PC-3 (cell line): ENCODE measurements around the gene BAG3. TPM values are rescaled to one million over a fixed set of nuclear protein-coding genes. Genes with fewer than 3 reads are reported as not detected.

ENCODE experiments used
- ATAC-seq: fragments of 200-7000 bp; cut with Tn5 transposase; 2 replicates; pipeline ENCODE4 v1.9.1; 2020; ENCODE audit warnings: mild to moderate bottlenecking, moderate library complexity
- BruUV-seq: library from RNA; stranded (reverse); fragments of 400-500 nt; replicated peaks from 2 replicates; lab custom pipeline; 2021; lab: Mats Ljungman, UMichigan
- CTCF ChIA-PET: fragments of 300-600 bp; sonication (Branson Sonifier 250); formaldehyde crosslinking; loops from one replicate; lab custom pipeline; 2022; ENCODE audit warnings: antibody characterized with exemption; lab: Charles Lee
- POLR2A ChIA-PET: fragments of 300-600 bp; sonication (Branson Sonifier 250); formaldehyde crosslinking; loops from one replicate; lab custom pipeline; 2022; ENCODE audit warnings: antibody characterized with exemption; ENCODE audit not compliant: unreplicated experiment; lab: Charles Lee
- DNase-seq: peaks from one replicate; pipeline ENCODE4 v3.0.0-alpha.2; 2015
- H2AFZ ChIP-seq: fragments of 300-600 bp; sonication (generic); 2 replicates; pipeline ENCODE4 v1.6.0; 2016; ENCODE audit warnings: antibody characterized with exemption, low read length
- H3F3A ChIP-seq: fragments of 300-600 bp; sonication (generic); one replicate; pipeline ENCODE4 v1.6.0; 2017; ENCODE audit warnings: antibody characterized with exemption, low read length, control low read depth, mild to moderate bottlenecking; ENCODE audit not compliant: unreplicated experiment
- H3K27ac ChIP-seq: fragments of 300-600 bp; sonication (generic); 2 replicates; pipeline ENCODE4 v1.5.1; 2016; ENCODE audit warnings: mild to moderate bottlenecking, low read length
- H3K27me3 ChIP-seq: fragments of 300-600 bp; sonication (generic); 2 replicates; pipeline ENCODE4 v1.6.1; 2016; ENCODE audit warnings: low read length, mixed read lengths
- H3K36me3 ChIP-seq: fragments of 300-600 bp; sonication (generic); 2 replicates; pipeline ENCODE4 v1.6.1; 2016; ENCODE audit warnings: low read depth, mixed run types, low read length, mixed read lengths
- H3K4me1 ChIP-seq: fragments of 300-600 bp; sonication (generic); 2 replicates; pipeline ENCODE4 v1.5.1; 2016; ENCODE audit warnings: low read length; ENCODE audit not compliant: insufficient read depth
- H3K4me2 ChIP-seq: fragments of 300-600 bp; sonication (generic); 2 replicates; pipeline ENCODE4 v1.6.0; 2016; ENCODE audit warnings: low read length
- H3K4me3 ChIP-seq: fragments of 300-600 bp; sonication (generic); 2 replicates; pipeline ENCODE4 v1.5.1; 2016; ENCODE audit warnings: mild to moderate bottlenecking, low read length, mixed read lengths
- H3K79me2 ChIP-seq: fragments of 300-600 bp; sonication (generic); 2 replicates; pipeline ENCODE4 v1.6.1; 2017; ENCODE audit warnings: low read length, mixed read lengths
- H3K9ac ChIP-seq: fragments of 300-600 bp; sonication (generic); 2 replicates; pipeline ENCODE4 v1.6.0; 2016; ENCODE audit warnings: mild to moderate bottlenecking, low read length
- H3K9me2 ChIP-seq: fragments of 300-600 bp; sonication (generic); replicated peaks from 2 replicates; pipeline ENCODE4 v1.6.1; 2016; ENCODE audit warnings: mixed run types, low read length, mixed read lengths
- H3K9me3 ChIP-seq: fragments of 300-600 bp; sonication (generic); 2 replicates; pipeline ENCODE4 v1.6.1; 2016; ENCODE audit warnings: low read length, mixed read lengths
- H4K20me1 ChIP-seq: fragments of 300-600 bp; sonication (generic); 2 replicates; pipeline ENCODE4 v1.6.1; 2016; ENCODE audit warnings: low read length, mixed read lengths
- EZH2 ChIP-seq: fragments of 300-600 bp; sonication (generic); IDR thresholded peaks from one replicate; pipeline ENCODE4 v1.6.1; 2017; ENCODE audit warnings: antibody characterized with exemption, mild to moderate bottlenecking, low read length; ENCODE audit not compliant: unreplicated experiment
- EZH2phosphoT487 ChIP-seq: fragments of 300-600 bp; sonication (generic); IDR thresholded peaks from 2 replicates; pipeline ENCODE4 v1.6.1; 2018; ENCODE audit warnings: mild to moderate bottlenecking, antibody characterized with exemption, low read length, borderline replicate concordance
- intact Hi-C: fragments of 100-400 bp; cut with micrococcal nuclease; formaldehyde crosslinking; loops from 2 replicates; pipeline ENCODE4 v1.9.0; 2023
- total RNA-seq: library from RNA; depleted of rRNA; stranded (reverse); fragments of >200 nt; gene quantifications from 2 replicates; pipeline ENCODE4 v1.2.3, GENCODE V29; 2014
- TF ChIP-seq, protein P1 (sequence below): fragments of 300-600 bp; sonication (generic); conservative IDR thresholded peaks from 2 replicates; pipeline ENCODE4 v1.5.1; 2017; ENCODE audit warnings: antibody characterized with exemption, low read depth, mild to moderate bottlenecking, low read length

Gene BAG3
- total RNA-seq, 1 experiment from 2014 or later = 47.1 TPM

DNA sequence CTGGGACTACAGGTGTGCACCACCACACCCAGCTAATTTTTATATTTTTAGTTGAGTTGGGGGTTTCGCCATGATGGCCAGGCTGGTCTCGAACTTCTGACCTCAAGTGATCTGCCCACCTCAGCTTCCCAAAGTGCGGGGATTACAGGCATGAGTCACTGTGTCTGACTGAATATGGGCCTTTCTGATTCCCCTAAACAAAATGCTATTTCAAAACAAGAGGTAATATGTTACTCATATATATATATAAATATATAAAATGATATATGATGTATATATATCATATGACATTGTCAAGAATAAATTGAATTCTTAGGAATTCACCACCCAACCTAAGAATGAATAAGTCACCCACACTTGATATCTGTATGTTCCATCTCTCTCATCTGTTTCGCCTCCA lies 41.7 kb upstream of the BAG3 start:
- no peaks in the 10 kb centered on the region for H3K9me2 ChIP-seq
- no peak overlapping the region for H3K4me2 ChIP-seq
- H3F3A ChIP-seq = no peaks in the 10 kb centered on the region
- H3K27ac ChIP-seq = no peak overlapping the region
- no TSS peak for BruUV-seq
- H3K79me2 ChIP-seq = no peaks in the 10 kb centered on the region
- H2AFZ ChIP-seq = no peak overlapping the region
- H3K4me1 ChIP-seq = peaks cover 5% of the 10 kb centered on the region; the same call in 1 of the 2 replicates
- H3K9ac ChIP-seq = no peak overlapping the region
- intact Hi-C loops = loop anchor here (2.0 kb wide), 1 partner anchor 41 kb away; the partner anchor contains the start of gene BAG3
- CTCF ChIA-PET = no interaction called here
- H3K27me3 ChIP-seq = no peaks in the 10 kb centered on the region
- H3K4me3 ChIP-seq = no peak overlapping the region
- TF ChIP-seq EZH2 (no peak), EZH2phosphoT487 (no peak)
- TF ChIP-seq, protein P1, sequence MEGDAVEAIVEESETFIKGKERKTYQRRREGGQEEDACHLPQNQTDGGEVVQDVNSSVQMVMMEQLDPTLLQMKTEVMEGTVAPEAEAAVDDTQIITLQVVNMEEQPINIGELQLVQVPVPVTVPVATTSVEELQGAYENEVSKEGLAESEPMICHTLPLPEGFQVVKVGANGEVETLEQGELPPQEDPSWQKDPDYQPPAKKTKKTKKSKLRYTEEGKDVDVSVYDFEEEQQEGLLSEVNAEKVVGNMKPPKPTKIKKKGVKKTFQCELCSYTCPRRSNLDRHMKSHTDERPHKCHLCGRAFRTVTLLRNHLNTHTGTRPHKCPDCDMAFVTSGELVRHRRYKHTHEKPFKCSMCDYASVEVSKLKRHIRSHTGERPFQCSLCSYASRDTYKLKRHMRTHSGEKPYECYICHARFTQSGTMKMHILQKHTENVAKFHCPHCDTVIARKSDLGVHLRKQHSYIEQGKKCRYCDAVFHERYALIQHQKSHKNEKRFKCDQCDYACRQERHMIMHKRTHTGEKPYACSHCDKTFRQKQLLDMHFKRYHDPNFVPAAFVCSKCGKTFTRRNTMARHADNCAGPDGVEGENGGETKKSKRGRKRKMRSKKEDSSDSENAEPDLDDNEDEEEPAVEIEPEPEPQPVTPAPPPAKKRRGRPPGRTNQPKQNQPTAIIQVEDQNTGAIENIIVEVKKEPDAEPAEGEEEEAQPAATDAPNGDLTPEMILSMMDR = no peak
- no peaks in the 10 kb centered on the region for H4K20me1 ChIP-seq
- no peaks in the 10 kb centered on the region for H3K36me3 ChIP-seq
- ATAC-seq = no peak
- POLR2A ChIA-PET = no interaction called here
- DNase-seq = no peak
- no peaks in the 10 kb centered on the region for H3K9me3 ChIP-seq

DNA sequence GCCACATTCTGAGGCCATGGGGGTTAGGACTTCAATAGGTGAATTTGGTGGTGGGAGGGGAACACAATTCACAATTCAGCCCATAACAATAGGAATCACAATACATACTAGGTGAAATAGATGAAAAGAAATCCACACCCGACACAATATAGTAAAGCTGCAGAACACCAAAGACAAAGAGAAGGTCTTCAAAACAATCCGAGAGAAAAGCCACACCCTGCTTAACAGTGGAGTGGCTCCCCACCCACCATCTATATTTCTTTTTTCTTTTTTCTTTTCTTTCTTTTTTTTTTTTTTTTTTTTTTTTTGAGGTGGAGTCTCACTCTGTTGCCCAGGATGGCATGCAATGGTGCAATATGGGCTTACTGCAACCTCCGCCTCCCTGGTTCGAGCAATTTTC lies 39.7 kb upstream of the BAG3 start:
- no peak for DNase-seq
- Histone ChIP-seq H3K9me3 (no peaks in the 10 kb centered on the region), H4K20me1 (no peaks in the 10 kb centered on the region), H3K79me2 (no peaks in the 10 kb centered on the region), H3K27me3 (no peaks in the 10 kb centered on the region), H3K9ac (no peak overlapping the region), H3K4me3 (no peak overlapping the region), H3K36me3 (no peaks in the 10 kb centered on the region), H3K27ac (no peak overlapping the region), H3K4me2 (no peak overlapping the region), H3F3A (no peaks in the 10 kb centered on the region), H3K9me2 (no peaks in the 10 kb centered on the region), H2AFZ (no peak overlapping the region), H3K4me1 (peaks cover 5% of the 10 kb centered on the region; the same call in 1 of the 2 replicates)
- intact Hi-C loops = no loop called here
- no TSS peak for BruUV-seq
- TF ChIP-seq EZH2 = no peak
- TF ChIP-seq, protein P1 = no peak
- TF ChIP-seq EZH2phosphoT487 = no peak
- CTCF ChIA-PET = no interaction called here
- ATAC-seq = no peak
- POLR2A ChIA-PET = no interaction called here

DNA sequence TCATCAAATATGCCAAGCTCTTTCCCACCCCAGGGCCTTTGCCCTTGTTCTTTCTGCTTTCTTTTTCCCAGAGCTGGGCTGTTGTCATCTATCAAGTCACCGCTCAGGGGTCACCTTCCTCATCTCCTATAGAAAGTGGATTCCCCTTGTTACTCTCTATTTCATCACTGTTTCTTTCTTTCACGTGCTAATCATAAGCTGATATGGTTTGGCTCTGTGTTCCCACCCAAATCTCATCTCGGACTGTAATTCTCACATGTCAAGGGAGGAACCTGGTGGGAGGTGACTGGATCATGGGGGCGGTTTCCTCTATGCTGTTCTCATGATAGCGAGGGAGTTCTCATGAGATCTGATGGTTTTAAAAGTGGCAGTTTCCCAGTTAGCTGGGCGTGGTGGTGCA lies 37.4 kb upstream of the BAG3 start:
- no peaks in the 10 kb centered on the region for H3K36me3 ChIP-seq
- H3K9me2 ChIP-seq = no peaks in the 10 kb centered on the region
- H2AFZ ChIP-seq = no peak overlapping the region
- TF ChIP-seq EZH2phosphoT487 (no peak), EZH2 (no peak)
- TF ChIP-seq, protein P1 = no peak
- ATAC-seq = no peak
- no peaks in the 10 kb centered on the region for H3F3A ChIP-seq
- peaks cover 1% of the 10 kb centered on the region; the same call in 1 of the 2 replicates for H3K4me1 ChIP-seq
- POLR2A ChIA-PET = no interaction called here
- no peaks in the 10 kb centered on the region for H3K27me3 ChIP-seq
- H3K79me2 ChIP-seq = no peaks in the 10 kb centered on the region
- H3K27ac ChIP-seq = no peak overlapping the region
- CTCF ChIA-PET = no interaction called here
- H3K9me3 ChIP-seq = no peaks in the 10 kb centered on the region
- BruUV-seq = no TSS peak
- H3K4me2 ChIP-seq = no peak overlapping the region
- H3K9ac ChIP-seq = no peak overlapping the region
- intact Hi-C loops = no loop called here
- H4K20me1 ChIP-seq = no peaks in the 10 kb centered on the region
- DNase-seq = no peak
- H3K4me3 ChIP-seq = no peak overlapping the region
